ENCODE results near the gene SKAP1.
"Not testable (repeated sequence)": the region's sequence is repeated elsewhere in the genome, so short reads cannot be mapped to it uniquely, and the experiment has no call there.

The SKAP1 gene

DNA sequence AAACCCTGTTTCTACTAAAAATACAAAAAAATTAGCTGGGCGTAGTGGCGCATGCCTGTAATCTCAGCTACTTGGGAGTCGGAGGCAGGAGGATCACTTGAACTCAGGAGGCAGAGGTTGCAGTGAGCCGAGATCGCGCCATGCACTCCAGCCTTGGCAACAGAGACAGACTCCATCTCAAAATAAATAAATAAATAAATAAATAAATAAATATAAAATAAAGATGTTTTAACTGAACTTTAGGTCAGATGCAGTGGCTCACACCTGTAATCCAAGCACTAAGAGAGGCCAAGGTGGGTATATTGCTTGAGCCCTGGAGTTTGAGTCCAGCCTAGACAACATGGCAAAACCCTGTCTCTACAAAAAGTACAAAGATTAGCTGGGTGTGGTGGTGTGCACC lies 61.0 kb downstream of the SKAP1 start:
- H3K79me2 ChIP-seq (ENCODE audit: control insufficient read depth, insufficient read depth, low read length, unreplicated experiment); H3K4me1 ChIP-seq (ENCODE audit: control insufficient read depth, insufficient read depth, low read length, unreplicated experiment); H3K27ac ChIP-seq (ENCODE audit: low read depth, low read length); H3K36me3 ChIP-seq (ENCODE audit: insufficient read depth, low read length); H3K4me3 ChIP-seq (ENCODE audit: low read depth, low read length); H2AFZ ChIP-seq (ENCODE audit: low read length, unreplicated experiment): not testable (repeated sequence)
- H3K27me3 ChIP-seq (ENCODE audit: insufficient read depth, low read length), result peaks cover 82% of the 10 kb centered on the region

DNA sequence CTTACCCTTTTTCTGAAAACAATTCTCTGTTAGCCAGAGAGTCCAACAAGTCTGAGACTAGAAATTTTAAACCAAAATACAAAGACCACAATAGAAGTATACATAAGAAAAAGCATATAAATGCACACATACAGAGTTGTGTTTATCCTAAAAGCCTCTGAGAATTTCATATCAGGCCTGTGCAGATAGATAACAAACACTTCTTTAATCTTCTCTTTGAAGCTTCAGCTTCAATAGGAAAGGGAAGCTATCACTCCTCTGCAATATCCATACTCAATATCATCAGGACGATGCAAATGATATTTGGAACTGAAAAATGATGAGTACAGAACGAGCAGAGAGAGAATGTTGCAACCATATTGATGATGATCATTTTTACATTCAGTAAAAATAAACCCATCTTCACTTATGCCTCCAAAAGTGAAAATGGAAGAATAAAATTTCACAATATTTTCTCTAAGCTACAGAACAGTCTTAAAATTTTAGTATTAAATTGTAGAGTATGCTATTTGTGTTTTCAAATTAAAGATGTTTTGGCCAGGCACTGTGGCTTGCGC lies 61.6 kb downstream of the SKAP1 start:
- Histone ChIP-seq H3K4me1 (ENCODE audit: control insufficient read depth, insufficient read depth, low read length, unreplicated experiment) (no peaks in the 10 kb centered on the region), H3K27ac (ENCODE audit: low read depth, low read length) (no peak overlapping the region), H3K4me3 (ENCODE audit: low read depth, low read length) (no peak overlapping the region)

GRCh38 chr17:48363161-48363560 lies 66.9 kb downstream of the SKAP1 start:
- H3K4me3 ChIP-seq (ENCODE audit: low read depth, low read length), result no peak overlapping the region
- no peaks in the 10 kb centered on the region for H3K79me2 ChIP-seq (ENCODE audit: control insufficient read depth, insufficient read depth, low read length, unreplicated experiment)
- no peak overlapping the region for H3K27ac ChIP-seq (ENCODE audit: low read depth, low read length)
- H3K27me3 ChIP-seq (ENCODE audit: insufficient read depth, low read length), result peaks cover 93% of the 10 kb centered on the region
- no peak overlapping the region for H2AFZ ChIP-seq (ENCODE audit: low read length, unreplicated experiment)
- H3K4me1 ChIP-seq (ENCODE audit: control insufficient read depth, insufficient read depth, low read length, unreplicated experiment), result no peaks in the 10 kb centered on the region
- no peaks in the 10 kb centered on the region for H3K36me3 ChIP-seq (ENCODE audit: insufficient read depth, low read length)

More for the DNA sequence above, 61.6 kb downstream of the SKAP1 start:
- peaks cover 82% of the 10 kb centered on the region for H3K27me3 ChIP-seq (ENCODE audit: insufficient read depth, low read length)
- no peak overlapping the region for H2AFZ ChIP-seq (ENCODE audit: low read length, unreplicated experiment)
- no peaks in the 10 kb centered on the region for H3K36me3 ChIP-seq (ENCODE audit: insufficient read depth, low read length)
- no peaks in the 10 kb centered on the region for H3K79me2 ChIP-seq (ENCODE audit: control insufficient read depth, insufficient read depth, low read length, unreplicated experiment)

DNA sequence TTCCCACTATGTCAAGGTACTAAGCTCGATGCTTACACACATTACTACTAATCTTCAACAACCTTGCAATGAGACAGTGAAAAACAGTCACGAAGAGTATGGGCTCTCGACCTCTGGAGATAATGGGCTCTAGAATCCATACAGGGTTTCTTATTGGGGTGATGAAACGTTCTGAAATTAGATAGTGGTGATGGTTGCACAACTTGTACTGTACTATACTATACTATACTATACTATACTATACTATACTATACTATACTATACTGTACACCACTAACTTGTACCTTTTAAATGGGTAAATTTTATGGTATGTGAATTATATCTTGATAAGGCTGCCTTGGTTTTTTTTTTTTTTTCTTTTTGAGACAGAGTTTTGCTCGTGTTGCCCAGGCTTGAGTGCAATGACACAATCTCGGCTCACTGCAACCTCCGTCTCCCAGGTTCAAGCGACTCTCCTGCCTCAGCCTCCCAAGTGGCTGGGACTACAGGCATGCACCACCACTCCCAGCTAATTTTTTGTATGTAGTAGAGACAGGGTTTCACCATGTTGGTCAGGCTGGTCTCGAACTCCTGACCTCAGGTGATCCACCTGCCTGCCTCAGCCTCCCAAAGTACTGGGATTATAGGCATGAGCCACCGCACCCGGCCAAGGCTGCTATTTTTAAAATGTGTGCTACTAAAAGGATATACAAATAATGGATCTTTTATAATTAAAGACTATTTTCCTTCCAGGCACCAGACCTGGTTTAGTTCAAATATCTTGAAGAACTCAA lies 69.0 kb downstream of the SKAP1 start:
- H3K36me3 ChIP-seq (ENCODE audit: insufficient read depth, low read length); H3K4me3 ChIP-seq (ENCODE audit: low read depth, low read length); H3K27ac ChIP-seq (ENCODE audit: low read depth, low read length); H3K4me1 ChIP-seq (ENCODE audit: control insufficient read depth, insufficient read depth, low read length, unreplicated experiment); H2AFZ ChIP-seq (ENCODE audit: low read length, unreplicated experiment); H3K79me2 ChIP-seq (ENCODE audit: control insufficient read depth, insufficient read depth, low read length, unreplicated experiment): not testable (repeated sequence)
- peaks cover 88% of the 10 kb centered on the region for H3K27me3 ChIP-seq (ENCODE audit: insufficient read depth, low read length)

GRCh38 chr17:48357779-48358602 lies 72.0 kb downstream of the SKAP1 start:
- no peak overlapping the region for H2AFZ ChIP-seq (ENCODE audit: low read length, unreplicated experiment)
- H3K27me3 ChIP-seq (ENCODE audit: insufficient read depth, low read length), result peaks cover 85% of the 10 kb centered on the region
- H3K27ac ChIP-seq (ENCODE audit: low read depth, low read length), result no peak overlapping the region
- no peaks in the 10 kb centered on the region for H3K4me1 ChIP-seq (ENCODE audit: control insufficient read depth, insufficient read depth, low read length, unreplicated experiment)
- no peaks in the 10 kb centered on the region for H3K36me3 ChIP-seq (ENCODE audit: insufficient read depth, low read length)
- no peak overlapping the region for H3K4me3 ChIP-seq (ENCODE audit: low read depth, low read length)
- no peaks in the 10 kb centered on the region for H3K79me2 ChIP-seq (ENCODE audit: control insufficient read depth, insufficient read depth, low read length, unreplicated experiment)

- H3K4me1 ChIP-seq (ENCODE audit: control insufficient read depth, insufficient read depth, low read length, unreplicated experiment), result no peaks in the 10 kb centered on the region
- H2AFZ ChIP-seq (ENCODE audit: low read length, unreplicated experiment), result no peak overlapping the region
- no peak overlapping the region for H3K27ac ChIP-seq (ENCODE audit: low read depth, low read length)
- no peaks in the 10 kb centered on the region for H3K36me3 ChIP-seq (ENCODE audit: insufficient read depth, low read length)
- H3K4me3 ChIP-seq (ENCODE audit: low read depth, low read length), result no peak overlapping the region
- peaks cover 85% of the 10 kb centered on the region for H3K27me3 ChIP-seq (ENCODE audit: insufficient read depth, low read length)
- H3K79me2 ChIP-seq (ENCODE audit: control insufficient read depth, insufficient read depth, low read length, unreplicated experiment), result no peaks in the 10 kb centered on the region
Measured at GRCh38 chr17:48356866-48357265, 73.1 kb downstream of the SKAP1 start.

DNA sequence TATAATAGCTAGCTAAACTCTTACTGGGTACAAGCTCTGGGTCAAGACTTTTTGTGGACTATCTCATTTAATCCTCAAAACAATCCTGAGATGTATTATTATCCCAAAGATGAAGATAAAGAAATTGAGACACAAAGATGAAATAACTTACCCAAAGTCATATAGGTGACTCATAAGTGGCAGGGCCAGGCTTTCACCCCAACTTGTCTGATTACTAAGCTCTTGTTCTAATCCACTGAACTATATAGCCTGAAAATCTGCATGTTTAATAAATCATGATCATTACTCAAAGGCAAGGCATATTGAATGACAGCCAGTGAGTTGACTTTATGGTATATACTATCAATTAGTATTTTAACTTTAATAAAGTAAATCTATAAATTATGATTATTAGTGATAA lies 77.4 kb downstream of the SKAP1 start:
- Histone ChIP-seq H3K4me3 (ENCODE audit: low read depth, low read length) (no peak overlapping the region), H3K79me2 (ENCODE audit: control insufficient read depth, insufficient read depth, low read length, unreplicated experiment) (no peaks in the 10 kb centered on the region), H3K27me3 (ENCODE audit: insufficient read depth, low read length) (peaks cover 84% of the 10 kb centered on the region), H3K27ac (ENCODE audit: low read depth, low read length) (no peak overlapping the region), H3K36me3 (ENCODE audit: insufficient read depth, low read length) (no peaks in the 10 kb centered on the region), H3K4me1 (ENCODE audit: control insufficient read depth, insufficient read depth, low read length, unreplicated experiment) (no peaks in the 10 kb centered on the region), H2AFZ (ENCODE audit: low read length, unreplicated experiment) (no peak overlapping the region)

DNA sequence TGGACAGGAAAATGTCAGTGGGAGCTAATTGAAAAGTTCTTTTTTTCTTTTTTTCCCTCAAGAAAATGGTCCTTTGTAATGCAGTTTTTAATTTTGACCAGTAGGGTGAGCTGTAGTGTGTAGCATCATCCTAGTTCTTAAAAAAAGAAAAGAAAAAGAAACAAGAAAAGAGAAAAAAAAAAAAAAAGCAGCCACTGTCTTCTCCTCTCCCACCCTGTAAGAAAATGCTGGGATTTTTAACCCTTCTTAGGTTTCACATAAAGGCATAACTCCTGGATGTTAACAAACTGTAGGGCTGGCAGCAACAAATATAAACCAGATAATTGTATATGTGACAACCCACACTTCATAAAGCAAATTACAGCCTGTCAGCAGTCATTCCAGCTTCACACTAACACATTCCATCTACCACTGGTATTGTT lies 78.1 kb downstream of the SKAP1 start:
- H3K36me3 ChIP-seq (ENCODE audit: insufficient read depth, low read length), result no peaks in the 10 kb centered on the region
- H3K79me2 ChIP-seq (ENCODE audit: control insufficient read depth, insufficient read depth, low read length, unreplicated experiment), result no peaks in the 10 kb centered on the region
- no peak overlapping the region for H2AFZ ChIP-seq (ENCODE audit: low read length, unreplicated experiment)
- H3K27me3 ChIP-seq (ENCODE audit: insufficient read depth, low read length), result peaks cover 87% of the 10 kb centered on the region
- H3K4me1 ChIP-seq (ENCODE audit: control insufficient read depth, insufficient read depth, low read length, unreplicated experiment), result no peaks in the 10 kb centered on the region
- H3K4me3 ChIP-seq (ENCODE audit: low read depth, low read length), result no peak overlapping the region
- H3K27ac ChIP-seq (ENCODE audit: low read depth, low read length), result no peak overlapping the region

- H3K4me1 ChIP-seq (ENCODE audit: control insufficient read depth, insufficient read depth, low read length, unreplicated experiment), result no peaks in the 10 kb centered on the region
- peaks cover 80% of the 10 kb centered on the region for H3K27me3 ChIP-seq (ENCODE audit: insufficient read depth, low read length)
- H3K36me3 ChIP-seq (ENCODE audit: insufficient read depth, low read length), result no peaks in the 10 kb centered on the region
- H3K4me3 ChIP-seq (ENCODE audit: low read depth, low read length), result no peak overlapping the region
- H3K79me2 ChIP-seq (ENCODE audit: control insufficient read depth, insufficient read depth, low read length, unreplicated experiment), result no peaks in the 10 kb centered on the region
- no peak overlapping the region for H3K27ac ChIP-seq (ENCODE audit: low read depth, low read length)
- no peak overlapping the region for H2AFZ ChIP-seq (ENCODE audit: low read length, unreplicated experiment)
Measured at GRCh38 chr17:48348352-48348751, 81.7 kb downstream of the SKAP1 start.

- H3K4me1 ChIP-seq (ENCODE audit: control insufficient read depth, insufficient read depth, low read length, unreplicated experiment), result no peaks in the 10 kb centered on the region
- peaks cover 72% of the 10 kb centered on the region for H3K27me3 ChIP-seq (ENCODE audit: insufficient read depth, low read length)
- no peak overlapping the region for H2AFZ ChIP-seq (ENCODE audit: low read length, unreplicated experiment)
Measured at GRCh38 chr17:48347177-48347576, 82.8 kb downstream of the SKAP1 start.

More at GRCh38 chr17:48347177-48347576, 82.8 kb downstream of the SKAP1 start:
- no peak overlapping the region for H3K27ac ChIP-seq (ENCODE audit: low read depth, low read length)
- no peaks in the 10 kb centered on the region for H3K79me2 ChIP-seq (ENCODE audit: control insufficient read depth, insufficient read depth, low read length, unreplicated experiment)
- no peaks in the 10 kb centered on the region for H3K36me3 ChIP-seq (ENCODE audit: insufficient read depth, low read length)
- no peak overlapping the region for H3K4me3 ChIP-seq (ENCODE audit: low read depth, low read length)
